Measurements from ENCODE around the gene ZFYVE16. TPM values are rescaled to one million over a fixed set of nuclear protein-coding genes. Genes with fewer than 3 reads are reported as not detected.

Gene ZFYVE16
- total and polyA plus RNA-seq, 2 of the 13 experiments (the other 11 are each of a cell fraction or from before 2014, with no cell fraction given), result 9.3 to 33.3 TPM

DNA sequence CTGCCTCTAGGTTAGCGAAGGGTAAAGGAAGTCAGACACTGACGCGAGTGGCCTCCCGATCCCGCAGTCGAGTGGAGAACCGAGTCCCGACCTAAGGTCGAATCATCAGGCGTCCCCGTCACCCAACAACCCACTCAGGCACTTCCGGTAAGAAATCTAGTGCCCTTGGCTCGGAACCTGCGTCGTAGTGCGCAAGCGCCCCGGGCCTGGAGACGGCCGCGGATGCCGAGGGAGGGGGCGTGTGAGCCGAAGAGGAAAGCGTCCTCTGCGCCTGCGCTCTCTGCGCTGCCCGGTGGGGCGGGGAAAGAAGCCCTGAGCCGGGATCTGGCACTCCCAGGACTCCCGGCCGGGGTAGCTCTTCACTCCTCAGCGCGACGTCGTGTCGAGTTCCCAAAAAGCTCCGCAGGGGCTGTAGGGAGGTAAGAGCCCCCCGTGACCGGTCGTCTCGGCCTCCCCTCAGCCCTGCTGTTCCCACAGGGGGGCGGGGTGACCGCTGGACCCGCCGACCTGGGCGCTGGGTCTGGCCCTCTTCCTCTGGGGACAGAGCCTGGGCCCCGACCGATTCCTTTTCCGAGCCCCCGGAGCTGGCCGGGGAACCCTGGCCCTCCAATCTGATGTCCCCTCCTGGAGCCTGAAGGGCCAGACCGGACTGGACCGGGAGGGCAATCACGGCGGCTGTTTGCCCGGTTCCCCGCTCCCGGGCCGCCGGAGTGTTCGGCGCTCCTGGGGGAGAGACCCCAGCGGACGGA is at the start of gene ZFYVE16 (continued):
- TF ChIP-seq KLF9 (CRISPR knock-in tag; IDR thresholded peaks at IDR 0.05; ENCODE audit: low read depth) (peak; percentile 26; the same call in 1 of the 2 replicates), FOXJ3 (CRISPR knock-in tag; IDR thresholded peaks at IDR 0.05; ENCODE audit: borderline replicate concordance) (no peak), MAF1 (CRISPR knock-in tag; IDR thresholded peaks at IDR 0.05; ENCODE audit: borderline replicate concordance) (no peak), IKZF4 (CRISPR knock-in tag; IDR thresholded peaks at IDR 0.05; ENCODE audit: borderline replicate concordance, low read depth, not compliant biosample characterization) (no peak), ZNF746 (CRISPR knock-in tag; IDR thresholded peaks at IDR 0.05) (peak; percentile 55; the same call in 1 of the 2 replicates), RBM22 (optimal IDR thresholded peaks at IDR 0.05; ENCODE audit: low read length) (no peak), TRAFD1 (CRISPR knock-in tag; IDR thresholded peaks at IDR 0.05; ENCODE audit: borderline replicate concordance) (no peak), IRF9 (CRISPR knock-in tag; IDR thresholded peaks at IDR 0.05; ENCODE audit: borderline replicate concordance) (peak; percentile 83; the same call in 1 of the 2 replicates), ZNF605 (CRISPR knock-in tag; IDR thresholded peaks at IDR 0.05) (peak; percentile 75), ZNF878 (CRISPR knock-in tag; IDR thresholded peaks at IDR 0.05) (0 out of 2 replicates have a peak, but pooled peaks have one; percentile 47), HNRNPH1 (optimal IDR thresholded peaks at IDR 0.05; ENCODE audit: low read depth, low read length) (peak; percentile 82), ZNF75D (CRISPR knock-in tag; IDR thresholded peaks at IDR 0.05; ENCODE audit: borderline replicate concordance) (no peak), CBX2 (IDR thresholded peaks at IDR 0.05; ENCODE audit: low read depth, low read length) (no peak), CBX2 (CRISPR knock-in tag; IDR thresholded peaks at IDR 0.05; ENCODE audit: low read depth) (no peak), ZKSCAN1 (IDR thresholded peaks at IDR 0.05; ENCODE audit: low read length) (no peak), JUNB (CRISPR knock-in tag; IDR thresholded peaks at IDR 0.05; ENCODE audit: borderline replicate concordance) (no peak), ZNF850 (CRISPR knock-in tag; conservative IDR thresholded peaks at IDR 0.05) (no peak)
- TF ChIP-seq, protein P1, sequence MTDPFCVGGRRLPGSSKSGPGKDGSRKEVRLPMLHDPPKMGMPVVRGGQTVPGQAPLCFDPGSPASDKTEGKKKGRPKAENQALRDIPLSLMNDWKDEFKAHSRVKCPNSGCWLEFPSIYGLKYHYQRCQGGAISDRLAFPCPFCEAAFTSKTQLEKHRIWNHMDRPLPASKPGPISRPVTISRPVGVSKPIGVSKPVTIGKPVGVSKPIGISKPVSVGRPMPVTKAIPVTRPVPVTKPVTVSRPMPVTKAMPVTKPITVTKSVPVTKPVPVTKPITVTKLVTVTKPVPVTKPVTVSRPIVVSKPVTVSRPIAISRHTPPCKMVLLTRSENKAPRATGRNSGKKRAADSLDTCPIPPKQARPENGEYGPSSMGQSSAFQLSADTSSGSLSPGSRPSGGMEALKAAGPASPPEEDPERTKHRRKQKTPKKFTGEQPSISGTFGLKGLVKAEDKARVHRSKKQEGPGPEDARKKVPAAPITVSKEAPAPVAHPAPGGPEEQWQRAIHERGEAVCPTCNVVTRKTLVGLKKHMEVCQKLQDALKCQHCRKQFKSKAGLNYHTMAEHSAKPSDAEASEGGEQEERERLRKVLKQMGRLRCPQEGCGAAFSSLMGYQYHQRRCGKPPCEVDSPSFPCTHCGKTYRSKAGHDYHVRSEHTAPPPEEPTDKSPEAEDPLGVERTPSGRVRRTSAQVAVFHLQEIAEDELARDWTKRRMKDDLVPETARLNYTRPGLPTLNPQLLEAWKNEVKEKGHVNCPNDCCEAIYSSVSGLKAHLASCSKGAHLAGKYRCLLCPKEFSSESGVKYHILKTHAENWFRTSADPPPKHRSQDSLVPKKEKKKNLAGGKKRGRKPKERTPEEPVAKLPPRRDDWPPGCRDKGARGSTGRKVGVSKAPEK (CRISPR knock-in tag; IDR thresholded peaks at IDR 0.05; ENCODE audit: borderline replicate concordance), result no peak; the same call in 1 of the 2 replicates
- TF ChIP-seq, protein P2, sequence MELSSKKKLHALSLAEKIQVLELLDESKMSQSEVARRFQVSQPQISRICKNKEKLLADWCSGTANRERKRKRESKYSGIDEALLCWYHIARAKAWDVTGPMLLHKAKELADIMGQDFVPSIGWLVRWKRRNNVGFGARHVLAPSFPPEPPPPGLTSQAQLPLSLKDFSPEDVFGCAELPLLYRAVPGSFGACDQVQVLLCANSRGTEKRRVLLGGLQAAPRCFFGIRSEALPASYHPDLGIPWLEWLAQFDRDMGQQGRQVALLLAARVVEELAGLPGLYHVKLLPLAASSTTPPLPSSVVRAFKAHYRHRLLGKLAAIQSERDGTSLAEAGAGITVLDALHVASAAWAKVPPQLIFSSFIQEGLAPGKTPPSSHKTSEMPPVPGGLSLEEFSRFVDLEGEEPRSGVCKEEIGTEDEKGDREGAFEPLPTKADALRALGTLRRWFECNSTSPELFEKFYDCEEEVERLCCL (CRISPR knock-in tag; IDR thresholded peaks at IDR 0.05; ENCODE audit: borderline replicate concordance), result 0 out of 2 replicates have a peak, but pooled peaks have one; percentile 50
- TF ChIP-seq, protein P3, sequence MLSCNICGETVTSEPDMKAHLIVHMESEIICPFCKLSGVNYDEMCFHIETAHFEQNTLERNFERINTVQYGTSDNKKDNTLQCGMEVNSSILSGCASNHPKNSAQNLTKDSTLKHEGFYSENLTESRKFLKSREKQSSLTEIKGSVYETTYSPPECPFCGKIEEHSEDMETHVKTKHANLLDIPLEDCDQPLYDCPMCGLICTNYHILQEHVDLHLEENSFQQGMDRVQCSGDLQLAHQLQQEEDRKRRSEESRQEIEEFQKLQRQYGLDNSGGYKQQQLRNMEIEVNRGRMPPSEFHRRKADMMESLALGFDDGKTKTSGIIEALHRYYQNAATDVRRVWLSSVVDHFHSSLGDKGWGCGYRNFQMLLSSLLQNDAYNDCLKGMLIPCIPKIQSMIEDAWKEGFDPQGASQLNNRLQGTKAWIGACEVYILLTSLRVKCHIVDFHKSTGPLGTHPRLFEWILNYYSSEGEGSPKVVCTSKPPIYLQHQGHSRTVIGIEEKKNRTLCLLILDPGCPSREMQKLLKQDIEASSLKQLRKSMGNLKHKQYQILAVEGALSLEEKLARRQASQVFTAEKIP (CRISPR knock-in tag; IDR thresholded peaks at IDR 0.05; ENCODE audit: borderline replicate concordance), result no peak
